Activated B cell treated with CpG ODN at 0.5 μM for 24 hours (primary cell): ENCODE results near the gene STRN3. TPM values are rescaled to one million over a fixed set of nuclear protein-coding genes. Genes with fewer than 3 reads are reported as not detected.
"Not testable (repeated sequence)": the region's sequence is repeated elsewhere in the genome, so short reads cannot be mapped to it uniquely, and the experiment has no call there.

Source experiments
- ATAC-seq: fragments of 200-7000 bp; cut with Tn5 transposase; one replicate; pipeline ENCODE4 v1.10.0; 2021; ENCODE audit warnings: low read depth, mild to moderate bottlenecking, moderate library complexity
- CTCF ChIA-PET: fragments of 350-600 bp; sonication (Branson Sonifier 250); formaldehyde crosslinking; loops from one replicate; lab custom pipeline; 2021; ENCODE audit warnings: antibody characterized with exemption; lab: Charles Lee
- POLR2A ChIA-PET: fragments of 350-600 bp; sonication (Branson Sonifier 250); formaldehyde crosslinking; loops from one replicate; lab custom pipeline; 2021; ENCODE audit warnings: antibody characterized with exemption; lab: Charles Lee
- DNase-seq: peaks from one replicate; pipeline ENCODE4 v3.0.0; 2022
- H3K27ac Mint-ChIP-seq: one replicate; pipeline ENCODE4 v1.8.0; 2020; ENCODE audit warnings: mixed read lengths
- H3K27me3 Mint-ChIP-seq: one replicate; pipeline ENCODE4 v1.8.0; 2021; ENCODE audit warnings: mixed read lengths
- H3K36me3 Mint-ChIP-seq: one replicate; pipeline ENCODE4 v1.8.0; 2021; ENCODE audit warnings: low read depth, mixed read lengths
- H3K4me1 Mint-ChIP-seq: one replicate; pipeline ENCODE4 v1.8.0; 2021; ENCODE audit warnings: mixed read lengths
- H3K4me3 Mint-ChIP-seq: one replicate; pipeline ENCODE4 v1.8.0; 2020; ENCODE audit warnings: mild to moderate bottlenecking, mixed read lengths
- H3K9me3 Mint-ChIP-seq: one replicate; pipeline ENCODE4 v1.8.0; 2020; ENCODE audit warnings: mixed read lengths
- intact Hi-C: fragments of 100-400 bp; cut with micrococcal nuclease; formaldehyde crosslinking; loops from one replicate; pipeline ENCODE4 v1.15.1; 2024
- total RNA-seq: library from RNA; stranded (reverse); gene quantifications from 2 replicates; pipeline ENCODE4 v1.2.3, GENCODE V29; 2022
- TF ChIP-seq, protein P1 (sequence below): fragments of 200-600 bp; IDR thresholded peaks from one replicate; pipeline ENCODE4 v1.8.0; 2022; ENCODE audit warnings: antibody characterized with exemption, mild to moderate bottlenecking

The STRN3 gene
- total RNA-seq, 1 donor from 2014 or later = 31.0 TPM

DNA sequence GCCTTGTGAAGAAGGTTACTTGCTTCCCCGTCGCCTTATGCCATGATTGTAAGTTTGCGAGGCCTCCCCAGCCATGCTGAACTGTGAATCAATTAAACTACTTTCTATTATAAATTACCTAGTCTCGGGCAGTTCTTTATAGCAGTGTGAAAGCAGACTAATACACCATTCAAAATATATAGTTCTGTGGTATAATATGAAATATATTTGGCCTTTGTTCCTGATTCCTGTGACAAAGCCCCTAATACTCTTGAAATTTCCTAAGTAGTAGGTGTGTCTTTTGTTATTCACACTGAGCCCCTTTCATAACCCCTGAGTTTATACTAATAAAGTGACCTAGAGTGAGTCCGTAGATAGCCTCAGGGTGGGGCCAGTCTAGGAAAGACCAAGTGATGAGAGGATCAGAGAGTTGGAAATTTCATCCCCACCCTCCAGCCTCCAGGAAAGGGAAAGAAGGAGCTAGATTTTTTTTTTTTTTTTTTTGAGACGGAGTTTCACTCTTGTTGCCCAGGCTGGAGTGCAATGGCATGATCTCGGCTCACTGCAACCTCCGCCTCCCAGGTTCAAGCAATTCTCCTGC lies 19.4 kb upstream of the STRN3 start:
- intact Hi-C loops = no loop called here
- ChIA-PET POLR2A (interaction anchor here (0.7 kb wide), 2 partner anchors 21 to 296 kb away, joined by 4 to 6 read pairs; no protein-coding TSS in a partner anchor), CTCF (no interaction called here)
- TF ChIP-seq, protein P1, sequence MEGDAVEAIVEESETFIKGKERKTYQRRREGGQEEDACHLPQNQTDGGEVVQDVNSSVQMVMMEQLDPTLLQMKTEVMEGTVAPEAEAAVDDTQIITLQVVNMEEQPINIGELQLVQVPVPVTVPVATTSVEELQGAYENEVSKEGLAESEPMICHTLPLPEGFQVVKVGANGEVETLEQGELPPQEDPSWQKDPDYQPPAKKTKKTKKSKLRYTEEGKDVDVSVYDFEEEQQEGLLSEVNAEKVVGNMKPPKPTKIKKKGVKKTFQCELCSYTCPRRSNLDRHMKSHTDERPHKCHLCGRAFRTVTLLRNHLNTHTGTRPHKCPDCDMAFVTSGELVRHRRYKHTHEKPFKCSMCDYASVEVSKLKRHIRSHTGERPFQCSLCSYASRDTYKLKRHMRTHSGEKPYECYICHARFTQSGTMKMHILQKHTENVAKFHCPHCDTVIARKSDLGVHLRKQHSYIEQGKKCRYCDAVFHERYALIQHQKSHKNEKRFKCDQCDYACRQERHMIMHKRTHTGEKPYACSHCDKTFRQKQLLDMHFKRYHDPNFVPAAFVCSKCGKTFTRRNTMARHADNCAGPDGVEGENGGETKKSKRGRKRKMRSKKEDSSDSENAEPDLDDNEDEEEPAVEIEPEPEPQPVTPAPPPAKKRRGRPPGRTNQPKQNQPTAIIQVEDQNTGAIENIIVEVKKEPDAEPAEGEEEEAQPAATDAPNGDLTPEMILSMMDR = no peak
- peaks cover 4% of the 10 kb centered on the region for H3K36me3 Mint-ChIP-seq
- DNase-seq = no peak
- no peak overlapping the region for H3K27ac Mint-ChIP-seq
- no peak for ATAC-seq
- no peak overlapping the region for H3K4me3 Mint-ChIP-seq
- peaks cover 4% of the 10 kb centered on the region for H3K4me1 Mint-ChIP-seq
- H3K27me3 Mint-ChIP-seq = no peaks in the 10 kb centered on the region
- H3K9me3 Mint-ChIP-seq = no peaks in the 10 kb centered on the region

DNA sequence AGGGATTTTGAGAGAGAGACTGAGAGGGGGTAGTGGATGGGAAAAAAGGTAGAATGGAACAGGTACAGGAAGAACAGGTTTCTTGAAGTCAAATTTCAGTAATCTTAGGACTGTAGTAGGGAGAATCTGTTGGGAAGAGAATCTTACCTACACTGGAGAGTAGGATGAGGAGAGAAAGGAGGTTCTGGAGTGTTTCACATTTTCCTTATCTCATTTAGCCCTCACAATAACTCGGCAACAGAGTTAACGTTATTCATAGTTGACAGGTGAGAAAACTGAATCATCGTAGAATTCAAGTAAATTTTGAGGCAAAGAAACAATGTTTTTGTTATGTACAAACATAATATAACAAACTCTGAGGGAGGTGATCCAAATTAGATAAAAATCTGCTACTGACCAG lies 17.2 kb upstream of the STRN3 start:
- DNase-seq = no peak
- ChIA-PET POLR2A (interaction anchor here (0.6 kb wide), 1 partner anchor 305 kb away, joined by 3 read pairs; no protein-coding TSS in a partner anchor), CTCF (no interaction called here)
- no peaks in the 10 kb centered on the region for H3K9me3 Mint-ChIP-seq
- TF ChIP-seq, protein P1 = no peak
- no peak for ATAC-seq
- peaks cover 4% of the 10 kb centered on the region for H3K4me1 Mint-ChIP-seq
- peaks cover 2% of the 10 kb centered on the region for H3K36me3 Mint-ChIP-seq
- no peak overlapping the region for H3K4me3 Mint-ChIP-seq
- no peak overlapping the region for H3K27ac Mint-ChIP-seq
- intact Hi-C loops = no loop called here
- H3K27me3 Mint-ChIP-seq = no peaks in the 10 kb centered on the region

DNA sequence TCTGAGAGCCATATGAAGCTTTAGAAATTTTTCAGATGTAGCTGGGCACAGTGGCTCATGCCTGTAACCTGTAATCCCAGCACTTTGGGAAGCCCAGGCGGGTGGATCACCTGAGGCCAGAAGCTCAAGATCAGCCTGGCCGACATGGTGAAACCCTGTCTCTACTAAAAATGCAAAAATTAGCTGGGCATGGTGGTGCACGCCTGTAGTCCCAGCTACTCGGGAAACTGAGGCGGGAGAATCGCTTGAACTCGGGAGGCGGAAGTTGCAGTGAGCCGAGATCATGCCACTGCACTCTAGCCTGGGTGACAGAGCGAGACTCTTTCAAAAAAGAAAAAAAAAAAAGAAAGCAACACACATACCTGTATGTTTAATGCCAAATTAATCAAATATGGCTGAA lies 16.7 kb upstream of the STRN3 start:
- intact Hi-C loops, H3K36me3 Mint-ChIP-seq, ATAC-seq, H3K4me3 Mint-ChIP-seq, CTCF ChIA-PET, H3K4me1 Mint-ChIP-seq, H3K9me3 Mint-ChIP-seq, H3K27ac Mint-ChIP-seq, DNase-seq, H3K27me3 Mint-ChIP-seq: not testable (repeated sequence)
- POLR2A ChIA-PET = interaction anchor here (0.6 kb wide), 1 partner anchor 305 kb away, joined by 3 read pairs; no protein-coding TSS in a partner anchor

DNA sequence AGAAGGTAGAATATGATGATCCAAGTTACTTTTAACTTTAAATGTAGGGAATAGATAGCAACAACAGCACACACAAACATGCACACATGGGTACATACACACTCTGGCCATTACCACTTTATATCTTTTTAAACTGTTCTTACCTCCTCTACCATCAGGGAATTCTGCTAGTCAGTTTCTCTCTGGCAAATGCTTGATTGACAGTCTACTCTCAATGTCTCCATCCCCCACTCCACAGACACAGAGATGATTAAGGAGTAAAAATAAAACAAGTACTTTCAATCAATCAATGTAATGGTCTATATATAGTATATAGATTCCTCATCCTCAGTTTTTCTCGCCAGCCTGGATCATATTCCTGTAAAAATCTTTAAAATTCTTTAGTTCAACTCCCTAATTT lies 16.1 kb upstream of the STRN3 start:
- DNase-seq = no peak
- Mint-ChIP-seq H3K27me3 (no peaks in the 10 kb centered on the region), H3K4me1 (peaks cover 4% of the 10 kb centered on the region), H3K9me3 (no peaks in the 10 kb centered on the region), H3K4me3 (no peak overlapping the region), H3K36me3 (peaks cover 7% of the 10 kb centered on the region), H3K27ac (no peak overlapping the region)
- ChIA-PET POLR2A (no interaction called here), CTCF (no interaction called here)
- TF ChIP-seq, protein P1 = no peak
- no peak for ATAC-seq
- intact Hi-C loops = no loop called here

DNA sequence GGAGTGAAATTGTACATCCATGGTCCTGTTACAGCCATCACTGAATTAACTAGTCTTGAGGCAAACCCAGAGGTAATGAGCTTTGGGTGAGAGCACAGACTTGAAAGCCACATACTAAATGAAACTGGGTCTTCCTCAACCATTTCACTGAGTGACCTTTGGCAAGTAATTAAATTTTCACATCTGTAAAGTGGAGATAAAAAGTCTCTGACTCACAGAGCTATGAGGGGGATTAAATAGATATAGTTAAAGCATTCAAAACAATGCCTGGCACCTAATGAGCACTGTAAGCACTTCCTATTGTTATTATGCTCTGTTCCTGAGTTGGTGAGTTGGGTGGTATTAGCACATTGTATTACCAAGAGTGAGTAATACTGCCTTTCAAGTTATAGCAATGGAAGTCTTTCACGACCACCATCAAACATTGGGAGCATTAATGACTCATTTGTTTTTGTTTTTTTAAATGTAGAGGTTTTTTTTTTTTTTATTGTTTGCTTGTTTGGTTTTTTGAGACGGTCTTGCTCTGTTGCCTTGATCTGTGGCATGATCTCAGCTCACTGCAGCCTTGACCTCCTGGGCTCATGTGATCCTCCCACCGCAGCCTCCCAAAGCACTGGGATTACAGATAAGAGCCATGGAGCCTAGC lies 12.5 kb upstream of the STRN3 start:
- Mint-ChIP-seq H3K27me3 (no peaks in the 10 kb centered on the region), H3K4me3 (no peak overlapping the region), H3K36me3 (peaks cover 14% of the 10 kb centered on the region), H3K9me3 (no peaks in the 10 kb centered on the region), H3K4me1 (no peaks in the 10 kb centered on the region), H3K27ac (no peak overlapping the region)
- intact Hi-C loops = no loop called here
- ATAC-seq (no peak), DNase-seq (no peak)
- ChIA-PET POLR2A (no interaction called here), CTCF (no interaction called here)
- TF ChIP-seq, protein P1 = no peak
